ENCODE data around the gene TNFRSF4. TPM values are rescaled to one million over a fixed set of nuclear protein-coding genes. Genes with fewer than 3 reads are reported as not detected.

TNFRSF4 gene
- total and polyA plus RNA-seq, 2 of the 13 experiments (the other 11 are each of a cell fraction or from before 2014, with no cell fraction given): not detected

DNA sequence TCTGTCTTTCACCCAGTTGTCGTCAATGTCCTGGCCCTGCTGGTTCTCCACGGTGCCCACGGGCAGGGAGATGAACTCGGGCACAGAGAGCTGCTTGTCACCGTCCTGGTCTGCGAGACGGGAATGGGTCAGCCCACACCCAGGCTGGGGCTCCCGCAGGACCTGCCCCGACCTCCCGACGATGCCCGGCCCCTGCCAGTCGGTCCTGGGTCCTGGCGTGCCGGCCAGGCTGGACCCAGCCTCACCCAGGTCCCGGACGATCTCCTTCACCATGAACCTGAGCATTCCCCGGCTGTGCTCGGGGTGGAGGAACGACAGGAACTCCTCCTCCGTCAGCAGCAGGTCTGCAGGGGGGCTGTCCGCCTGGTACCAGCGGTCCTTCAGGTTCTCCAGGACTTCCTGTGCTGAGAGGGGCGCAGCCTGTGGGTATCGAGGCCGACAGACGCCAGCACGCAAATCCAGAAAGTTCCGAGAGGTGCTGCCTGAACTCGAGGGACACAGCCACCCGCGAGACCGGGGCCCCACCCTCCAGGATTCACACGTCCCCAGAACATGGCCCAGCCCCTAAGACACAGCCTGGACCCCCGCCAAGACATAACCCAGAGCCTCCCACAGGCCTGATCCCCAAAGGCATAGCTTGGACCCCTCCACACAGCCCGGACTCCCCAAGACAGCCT is 4.7 kb upstream of the TNFRSF4 start:
- Histone ChIP-seq H3K36me3 (replicated peaks in 1 of 2; ENCODE audit: control insufficient read depth in 1 of 2, insufficient read depth in 2 of 2, low read length in 2 of 2) (peaks cover 27 to 51% of the 10 kb centered on the region in 2 experiments; a peak in 4 of 5 replicates), H3K4me2 (ENCODE audit: low read depth, low read length) (no peak overlapping the region), H3K79me2 (ENCODE audit: insufficient read depth, low read length) (no peaks in the 10 kb centered on the region), H3K4me3 (replicated peaks in 1 of 3; ENCODE audit: insufficient read depth in 1 of 3, low read depth in 2 of 3, low read length in 3 of 3) (no peak overlapping the region), H3K9ac (ENCODE audit: insufficient read depth, low read depth, low read length) (no peak overlapping the region), H4K20me1 (ENCODE audit: insufficient read depth, low read length) (no peaks in the 10 kb centered on the region), H3K9me3 (ENCODE audit: low read length) (no peaks in the 10 kb centered on the region), H3K27ac (ENCODE audit: extremely low read length, insufficient read depth, low read length) (no peak overlapping the region), H2AFZ (ENCODE audit: low read length) (no peak overlapping the region), H3K4me1 (ENCODE audit: insufficient read depth, low read length) (no peaks in the 10 kb centered on the region), H3K27me3 (ENCODE audit: control insufficient read depth in 1 of 2, insufficient read depth in 2 of 2, low read length in 2 of 2) (no peaks in the 10 kb centered on the region)
- peak; percentile 58; the same call in 1 of the 2 replicates for TF ChIP-seq AKAP8 (CRISPR knock-in tag; IDR thresholded peaks at IDR 0.05)
- no peak for TF ChIP-seq ZNF350 (CRISPR knock-in tag; IDR thresholded peaks at IDR 0.05; ENCODE audit: borderline replicate concordance, low read depth)
- FAIRE-seq: no peak
- no TSS peak for BruUV-seq (replicated peaks)
- ATAC-seq: no peak
- ChIA-PET CTCF (ENCODE audit: low intra/inter-chr PET ratio, low total read pairs) (no interaction called here), POLR2A (no interaction called here)
- DNase-seq (ENCODE audit: low spot score): no peak
- intact Hi-C loops (cut with micrococcal nuclease; ENCODE audit: unreplicated experiment) (no loop called here), in situ Hi-C loops (cut with HindIII; ENCODE audit: extremely low pct_ligation_motif_present, low pct_unique_long_range_greater_than_20kb) (no loop called here)
- 92% methylated on average over 16 of the region's 36 CpGs for WGBS (ENCODE audit: low lambda C conversion rate)

- no peak for FAIRE-seq
- ChIA-PET CTCF (ENCODE audit: low intra/inter-chr PET ratio, low total read pairs) (no interaction called here), POLR2A (no interaction called here)
- no peak overlapping the region for H3K9ac ChIP-seq (ENCODE audit: insufficient read depth, low read depth, low read length)
- no peaks in the 10 kb centered on the region for H3K9me3 ChIP-seq (ENCODE audit: low read length)
- H3K27me3 ChIP-seq (ENCODE audit: control insufficient read depth in 1 of 2, insufficient read depth in 2 of 2, low read length in 2 of 2): 0 out of 5 replicates have a peak, but pooled peaks cover 0 to 6% of the 10 kb centered on the region in 2 experiments
- intact Hi-C loops (cut with micrococcal nuclease; ENCODE audit: unreplicated experiment): no loop called here
- WGBS (ENCODE audit: low lambda C conversion rate): 97% methylated on average over 44 of the region's 52 CpGs
- no peak for ATAC-seq
- H3K79me2 ChIP-seq (ENCODE audit: insufficient read depth, low read length): no peaks in the 10 kb centered on the region
- in situ Hi-C loops (cut with HindIII; ENCODE audit: extremely low pct_ligation_motif_present, low pct_unique_long_range_greater_than_20kb): no loop called here
- H2AFZ ChIP-seq (ENCODE audit: low read length): no peak overlapping the region
- no TSS peak for BruUV-seq (replicated peaks)
- H3K4me2 ChIP-seq (ENCODE audit: low read depth, low read length): no peak overlapping the region
- no peak overlapping the region for H3K27ac ChIP-seq (ENCODE audit: extremely low read length, insufficient read depth, low read length)
- peaks cover 21 to 45% of the 10 kb centered on the region in 2 experiments; a peak in 4 of 5 replicates for H3K36me3 ChIP-seq (replicated peaks in 1 of 2; ENCODE audit: control insufficient read depth in 1 of 2, insufficient read depth in 2 of 2, low read length in 2 of 2)
- no peaks in the 10 kb centered on the region for H3K4me1 ChIP-seq (ENCODE audit: insufficient read depth, low read length)
- no peak for DNase-seq (ENCODE audit: low spot score)
- H3K4me3 ChIP-seq (replicated peaks in 1 of 3; ENCODE audit: insufficient read depth in 1 of 3, low read depth in 2 of 3, low read length in 3 of 3): no peak overlapping the region
- H4K20me1 ChIP-seq (ENCODE audit: insufficient read depth, low read length): no peaks in the 10 kb centered on the region
- TF ChIP-seq ZFP1 (CRISPR knock-in tag; IDR thresholded peaks at IDR 0.05) (no peak), ZNF557 (CRISPR knock-in tag; IDR thresholded peaks at IDR 0.05) (no peak), ZNF558 (CRISPR knock-in tag; IDR thresholded peaks at IDR 0.05; ENCODE audit: borderline replicate concordance) (no peak), NFIC (IDR thresholded peaks at IDR 0.05; ENCODE audit: low read length) (no peak), ZNF496 (CRISPR knock-in tag; IDR thresholded peaks at IDR 0.05; ENCODE audit: insufficient replicate concordance) (no peak), CEBPG (CRISPR knock-in tag; IDR thresholded peaks at IDR 0.05) (no peak), PCBP2 (optimal IDR thresholded peaks at IDR 0.05; ENCODE audit: low read depth, low read length, poor library complexity, severe bottlenecking) (no peak), SMAD9 (CRISPR knock-in tag; IDR thresholded peaks at IDR 0.05) (no peak), MLLT10 (CRISPR knock-in tag; IDR thresholded peaks at IDR 0.05) (no peak), ADNP (CRISPR knock-in tag; IDR thresholded peaks at IDR 0.05) (no peak), RNF2 (conservative IDR thresholded peaks at IDR 0.05; ENCODE audit: low read depth) (no peak), ZSCAN22 (CRISPR knock-in tag; IDR thresholded peaks at IDR 0.05) (no peak)
- TF ChIP-seq, protein P1, sequence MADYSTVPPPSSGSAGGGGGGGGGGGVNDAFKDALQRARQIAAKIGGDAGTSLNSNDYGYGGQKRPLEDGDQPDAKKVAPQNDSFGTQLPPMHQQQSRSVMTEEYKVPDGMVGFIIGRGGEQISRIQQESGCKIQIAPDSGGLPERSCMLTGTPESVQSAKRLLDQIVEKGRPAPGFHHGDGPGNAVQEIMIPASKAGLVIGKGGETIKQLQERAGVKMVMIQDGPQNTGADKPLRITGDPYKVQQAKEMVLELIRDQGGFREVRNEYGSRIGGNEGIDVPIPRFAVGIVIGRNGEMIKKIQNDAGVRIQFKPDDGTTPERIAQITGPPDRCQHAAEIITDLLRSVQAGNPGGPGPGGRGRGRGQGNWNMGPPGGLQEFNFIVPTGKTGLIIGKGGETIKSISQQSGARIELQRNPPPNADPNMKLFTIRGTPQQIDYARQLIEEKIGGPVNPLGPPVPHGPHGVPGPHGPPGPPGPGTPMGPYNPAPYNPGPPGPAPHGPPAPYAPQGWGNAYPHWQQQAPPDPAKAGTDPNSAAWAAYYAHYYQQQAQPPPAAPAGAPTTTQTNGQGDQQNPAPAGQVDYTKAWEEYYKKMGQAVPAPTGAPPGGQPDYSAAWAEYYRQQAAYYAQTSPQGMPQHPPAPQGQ (CRISPR knock-in tag; IDR thresholded peaks at IDR 0.05; ENCODE audit: borderline replicate concordance): no peak
These were observed 3.9 kb upstream of the TNFRSF4 start for GRCh38 chr1:1217621-1218523.
